Measurements from ENCODE around the gene IL17B.
A peak's percentile ranks its signal among the peaks of the same experiment; 100 is the strongest.

The IL17B gene

DNA sequence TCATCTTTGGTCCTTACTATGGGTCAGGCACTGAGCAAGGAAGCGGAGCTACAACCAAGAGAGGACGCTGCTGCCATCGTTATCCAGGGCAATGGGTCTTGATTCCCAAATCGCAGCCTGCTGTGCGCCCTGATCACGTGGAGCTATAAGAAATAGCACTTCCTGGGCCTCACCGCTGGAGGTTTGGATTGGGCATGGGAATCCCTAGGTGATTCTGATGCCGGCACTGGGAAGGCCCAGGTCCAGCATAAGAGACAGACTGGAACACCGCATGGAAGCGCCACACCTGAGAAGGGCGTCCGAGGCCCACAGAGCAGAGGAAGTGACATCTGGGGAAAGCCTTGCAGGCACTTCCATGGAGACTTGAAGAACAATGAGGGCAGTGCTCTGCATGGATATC is 3.0 kb downstream of the IL17B start:
- FAIRE-seq: no peak

DNA sequence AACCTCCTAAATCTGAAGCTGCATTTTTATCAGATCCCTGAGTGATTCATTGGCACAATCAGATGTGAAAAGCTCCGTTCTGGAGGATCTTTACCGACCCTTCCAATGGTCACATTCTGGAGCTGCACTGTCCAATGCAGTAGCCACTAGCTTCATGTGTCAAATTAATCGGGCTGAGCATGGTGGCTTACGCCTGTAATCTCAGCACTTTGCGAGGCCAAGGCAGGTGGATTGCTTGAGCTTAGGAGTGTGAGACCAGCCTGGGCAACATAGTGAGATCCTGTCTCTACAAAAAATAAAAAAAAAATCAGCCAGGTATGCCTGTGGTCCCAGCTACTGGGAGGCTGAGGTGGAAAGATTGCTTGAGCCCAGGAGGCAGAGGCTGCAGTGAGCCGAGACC is 3.7 kb downstream of the IL17B start:
- FAIRE-seq: no peak

DNA sequence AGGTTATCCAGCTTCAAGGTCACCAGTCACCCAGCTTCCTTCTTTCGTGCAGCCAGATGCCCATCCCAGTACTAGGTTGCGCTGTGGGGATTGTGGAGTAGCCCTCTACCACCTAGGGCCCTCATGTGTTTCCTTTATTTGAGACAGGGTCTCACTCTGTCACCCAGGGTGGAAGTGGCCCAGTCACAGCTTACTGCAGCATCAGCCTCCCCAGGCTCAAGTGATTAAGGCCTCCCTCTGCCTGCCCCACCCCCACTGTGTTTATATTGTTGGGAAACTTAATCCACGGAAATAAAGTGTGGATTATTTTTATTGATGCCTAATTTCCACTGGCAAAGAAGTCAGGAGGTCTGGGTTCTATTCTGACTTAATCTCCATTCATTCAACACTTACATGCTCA is 4.3 kb downstream of the IL17B start:
- no peak for FAIRE-seq

- FAIRE-seq: no peak
Measured at GRCh38 chr5:149374303-149374702, 4.8 kb downstream of the IL17B start.

GRCh38 chr5:149372932-149373331 is 6.2 kb downstream of the IL17B start:
- no peak for FAIRE-seq

DNA sequence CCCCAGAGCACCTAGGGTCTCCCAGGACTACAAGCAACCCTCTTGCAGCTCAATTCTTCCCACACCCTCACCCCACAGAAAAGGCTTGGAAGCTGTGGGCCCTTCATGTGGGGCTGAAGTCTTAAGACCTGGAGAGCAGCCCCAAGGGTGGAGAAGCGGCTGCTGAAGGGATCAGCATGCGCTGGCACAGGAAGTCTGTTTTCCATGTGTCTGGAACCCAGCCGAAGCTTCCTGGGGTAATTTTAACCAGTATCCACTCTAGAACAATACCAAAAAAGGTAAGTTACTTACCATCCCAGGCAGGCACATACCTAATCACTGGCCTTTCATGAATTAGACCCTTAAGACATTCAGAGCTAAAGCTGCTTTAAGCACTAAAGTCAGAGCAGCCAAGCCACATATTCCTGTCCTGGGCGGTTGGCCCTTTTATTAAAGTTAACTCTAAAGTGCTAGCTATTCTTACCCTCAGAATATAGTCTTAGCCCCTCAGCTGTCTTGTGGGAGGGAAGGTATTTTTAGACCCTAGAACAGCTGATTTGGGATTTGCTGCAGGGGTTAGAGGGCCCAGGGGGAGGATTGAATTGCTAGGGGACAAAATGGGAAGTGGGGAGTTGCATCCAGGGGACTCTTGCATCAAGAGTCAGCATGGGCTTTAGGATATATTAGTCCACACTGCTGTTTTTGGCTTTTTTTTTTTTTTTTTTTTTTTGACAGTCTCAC is 6.9 kb downstream of the IL17B start:
- FAIRE-seq: no peak

DNA sequence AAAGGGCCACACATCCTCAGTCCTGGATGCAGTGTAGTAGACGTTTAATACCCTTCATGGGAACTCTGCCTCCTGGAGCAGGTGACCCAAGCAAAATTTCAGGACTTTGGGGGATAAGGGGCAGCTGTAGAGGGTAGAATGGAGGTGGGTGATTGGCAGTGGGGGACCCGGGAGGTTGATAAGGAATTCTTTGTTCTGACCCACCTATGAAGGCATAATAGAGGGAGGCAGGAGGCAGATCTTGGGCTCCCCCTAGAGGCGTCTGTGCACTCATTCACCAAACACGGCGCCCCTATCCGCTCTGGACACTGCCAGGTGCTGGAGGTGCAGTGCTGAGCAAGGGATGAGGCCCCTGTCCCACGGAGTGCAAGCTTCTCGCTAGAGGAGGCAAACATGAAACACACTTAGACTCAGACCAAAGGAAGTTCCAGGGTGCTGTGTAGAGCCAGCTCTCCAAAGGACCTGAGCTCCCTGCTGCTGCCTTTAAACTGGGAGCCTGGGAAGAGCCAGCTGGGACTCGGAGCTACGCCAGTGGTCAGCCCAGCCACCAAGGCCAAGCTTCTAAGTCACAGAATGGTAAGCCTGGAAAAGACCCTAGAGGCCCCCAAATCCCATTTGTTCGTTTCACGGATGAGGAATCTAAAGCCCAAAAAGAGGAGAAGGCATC is 7.7 kb downstream of the IL17B start:
- FAIRE-seq: no peak

GRCh38 chr5:149370878-149371277 is 8.2 kb downstream of the IL17B start:
- FAIRE-seq: no peak

GRCh38 chr5:149367972-149368645 is 11.0 kb downstream of the IL17B start:
- FAIRE-seq: no peak

GRCh38 chr5:149367249-149367971 is 11.7 kb downstream of the IL17B start:
- FAIRE-seq: peak; percentile 32

DNA sequence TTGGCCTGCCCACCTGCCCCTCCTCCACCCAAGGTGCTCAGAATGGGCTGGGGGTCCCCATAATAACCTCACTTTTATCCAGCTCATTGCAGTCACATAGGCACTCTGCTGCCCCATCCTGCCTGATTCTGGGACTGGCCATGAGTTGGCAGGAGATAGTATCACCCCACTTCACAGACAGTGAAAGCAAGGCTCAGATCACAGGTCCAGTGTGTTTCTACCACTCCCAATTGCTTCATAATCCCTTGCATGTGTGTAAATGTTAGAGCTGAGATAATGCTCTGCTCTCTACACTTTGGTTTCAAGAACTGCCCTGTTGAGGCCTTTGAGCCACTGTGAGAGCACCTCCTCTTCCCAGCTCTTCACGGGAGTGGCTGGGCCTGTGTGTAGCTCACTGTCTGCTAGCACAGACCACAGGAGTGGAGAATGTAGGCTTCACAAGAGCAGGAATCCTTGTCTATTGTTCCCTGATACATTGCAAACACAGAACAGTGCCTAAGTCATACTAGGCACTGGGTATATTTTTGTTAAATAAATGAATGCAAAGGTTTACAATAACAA is 12.8 kb downstream of the IL17B start:
- no peak for FAIRE-seq

DNA sequence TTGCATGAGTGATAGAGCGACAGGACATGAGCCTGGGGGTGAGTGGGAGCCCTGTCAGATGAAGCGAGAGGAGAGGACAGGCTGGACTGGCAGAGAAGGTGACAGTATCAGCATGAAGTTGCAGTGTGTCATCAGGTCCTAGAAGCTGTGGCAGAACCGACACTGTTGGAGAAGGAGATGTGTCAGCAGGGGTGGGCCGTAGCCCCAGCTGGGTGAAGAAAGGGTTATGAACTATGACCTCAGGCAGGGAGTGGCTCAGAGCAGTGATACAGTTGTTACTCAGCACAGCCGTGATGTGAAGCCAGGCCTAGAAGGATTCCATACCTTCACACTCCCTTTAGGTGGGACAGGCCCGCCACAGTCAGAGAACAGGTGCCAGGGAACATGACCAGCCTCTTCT is 13.7 kb downstream of the IL17B start:
- no peak for FAIRE-seq

DNA sequence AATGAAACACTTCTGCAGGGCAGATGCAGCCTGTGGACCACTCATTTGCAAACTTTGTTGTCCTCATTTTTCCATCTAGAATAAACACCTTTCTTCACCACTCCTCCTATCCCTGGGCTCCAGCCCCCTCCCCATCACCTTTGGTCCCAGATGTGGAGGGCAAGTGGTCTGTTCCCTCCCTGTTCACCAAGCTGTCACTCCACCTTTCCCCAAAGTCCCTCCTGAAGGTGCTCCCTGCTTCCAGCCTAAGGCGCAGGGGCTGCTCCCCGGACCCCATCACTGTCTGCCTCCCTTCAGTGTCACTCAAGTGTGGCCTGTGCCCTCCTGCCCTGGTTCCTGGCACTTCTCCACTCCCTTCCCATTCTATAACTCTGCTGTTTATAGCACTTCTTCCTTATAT is 14.4 kb downstream of the IL17B start:
- no peak for FAIRE-seq

DNA sequence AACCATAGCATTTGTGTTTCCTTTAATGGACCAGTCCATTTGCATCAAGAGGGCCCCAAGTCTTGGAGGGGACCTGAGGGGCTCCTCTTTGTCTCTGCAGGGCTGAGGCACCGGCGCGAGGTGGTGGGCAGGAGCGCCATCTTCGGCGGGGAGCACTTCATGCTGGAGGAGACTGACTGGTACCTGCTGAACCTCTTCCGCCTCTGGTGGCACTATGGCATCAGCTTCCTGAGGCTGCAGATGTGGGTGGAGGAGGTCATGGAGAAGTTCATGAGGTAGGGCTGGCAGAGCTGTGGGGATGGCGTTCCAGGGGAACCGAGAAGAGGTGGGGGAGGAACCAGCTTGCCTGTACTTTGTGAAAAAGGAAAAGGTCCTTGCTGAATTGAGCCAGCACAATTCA is 15.2 kb downstream of the IL17B start:
- no peak for FAIRE-seq

GRCh38 chr5:149363358-149363757 is 15.7 kb downstream of the IL17B start:
- no peak for FAIRE-seq

GRCh38 chr5:149362541-149362940 is 16.6 kb downstream of the IL17B start:
- no peak for FAIRE-seq

- no peak for FAIRE-seq
Measured at GRCh38 chr5:149360272-149360671, 18.8 kb downstream of the IL17B start.

- no peak for FAIRE-seq
Measured at GRCh38 chr5:149358868-149359495, 20.1 kb downstream of the IL17B start.

GRCh38 chr5:149358294-149358651 is 20.8 kb downstream of the IL17B start:
- FAIRE-seq: no peak

GRCh38 chr5:149357370-149358293 is 21.5 kb downstream of the IL17B start, which contains the start of gene PCYOX1L:
Gene PCYOX1L (plus strand): TSS chr5:149358046. CDS start chr5:149358069, 23 bp downstream.
- FAIRE-seq: peak; percentile 73

GRCh38 chr5:149356391-149356790 is 22.7 kb downstream of the IL17B start:
- no peak for FAIRE-seq
